Left cardiac atrium (tissue), 4 donors: Measurements from ENCODE around the gene PGBD2. TPM values are rescaled to one million over a fixed set of nuclear protein-coding genes. Genes with fewer than 3 reads are reported as not detected.
"Not testable (repeated sequence)": the region's sequence is repeated elsewhere in the genome, so short reads cannot be mapped to it uniquely, and the experiment has no call there.

Experiments
- ATAC-seq, 2 donors: fragments of 200-7000 bp; cut with Tn5 transposase; one replicate each; pipeline ENCODE4 v1.9.1; 2020; ENCODE audit warnings: mild to moderate bottlenecking in 2 of 2, moderate library complexity in 2 of 2
- DNase-seq: peaks from one replicate; pipeline ENCODE4 v3.0.0-alpha.2; 2020
- intact Hi-C, 2 donors: fragments of 100-400 bp; cut with DNase I; formaldehyde crosslinking; loops; one replicate each; pipeline versions ENCODE4 v1.14.1 to v1.15.1; 2022 to 2023
- long read RNA-seq: library from polyadenylated mRNA; unstranded; transcript quantifications from one replicate; pipeline ENCODE4 v2.0.0, GENCODE V29; 2021
- total RNA-seq, 2 donors: library from RNA; stranded (reverse); fragmentation: NEBNext Ultra II Directional; extraction: Animal tissue kit (Norgen Biotek cat#: 25700); gene quantifications; one replicate each; pipeline ENCODE4 v1.2.1, GENCODE V29; 2021
- donor health status: DM: no; HTN: yes; CAD: no.
- donor health status: DM: no; HTN: yes; CAD: no; lungs with severe emphysema.
- donor health status: DM: yes; HTN: yes; CAD: no.
- donor health status: Dilated cardiomyopathy.

PGBD2 gene
- 1 to 10 TPM; 3.5 TPM for total RNA-seq
- long read RNA-seq, partial matches to known transcripts, result 0 of 4 reads
- long read RNA-seq, other reads (novel, unspliced or antisense), result 3 of 4 reads

DNA sequence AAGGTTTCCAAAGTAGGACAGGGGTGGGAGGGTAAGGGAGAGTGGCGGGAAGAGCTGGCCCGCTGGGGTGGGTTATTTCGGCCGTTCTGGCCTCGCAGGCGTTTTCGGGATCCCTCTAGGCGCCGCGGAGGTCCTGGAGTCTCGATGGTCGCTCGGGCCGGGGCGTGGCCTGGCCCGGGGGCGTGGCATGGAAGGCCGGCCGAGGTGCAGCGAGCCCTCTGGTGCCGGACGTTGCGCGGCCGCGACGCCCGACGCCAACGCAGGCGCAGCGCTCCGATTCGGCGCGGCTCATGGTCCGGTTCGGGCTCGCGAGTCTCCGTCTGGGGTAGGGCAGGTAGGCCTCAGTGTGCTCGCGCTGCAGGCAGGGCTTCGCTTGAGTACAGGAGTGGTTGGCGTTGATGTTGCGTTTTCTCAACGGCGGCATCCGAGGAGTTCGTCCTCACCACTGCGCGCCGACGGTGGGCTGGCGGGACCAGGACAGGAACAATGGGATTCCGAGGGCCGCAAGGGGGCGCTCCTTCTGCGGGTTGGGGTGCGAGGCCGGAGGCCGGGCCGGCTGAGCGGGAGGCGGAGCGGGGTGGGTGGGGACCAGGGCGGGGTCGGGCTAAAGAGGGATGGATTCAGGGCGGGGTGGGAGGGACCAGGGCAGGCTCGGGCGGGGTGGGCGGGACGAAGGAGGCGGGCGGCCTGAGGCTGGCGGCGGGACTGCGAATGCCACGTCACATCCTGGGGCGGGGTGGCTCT is at the start of gene PGBD2:
Gene PGBD2, plus strand, starts transcription at position 227 of the 744 bp plus-strand sequence. CDS start 7,628 bp downstream, outside the sequence.
- intact Hi-C loops, result no loop called here
- DNase-seq, result peak; percentile 93
- peak; percentile 97 for ATAC-seq

DNA sequence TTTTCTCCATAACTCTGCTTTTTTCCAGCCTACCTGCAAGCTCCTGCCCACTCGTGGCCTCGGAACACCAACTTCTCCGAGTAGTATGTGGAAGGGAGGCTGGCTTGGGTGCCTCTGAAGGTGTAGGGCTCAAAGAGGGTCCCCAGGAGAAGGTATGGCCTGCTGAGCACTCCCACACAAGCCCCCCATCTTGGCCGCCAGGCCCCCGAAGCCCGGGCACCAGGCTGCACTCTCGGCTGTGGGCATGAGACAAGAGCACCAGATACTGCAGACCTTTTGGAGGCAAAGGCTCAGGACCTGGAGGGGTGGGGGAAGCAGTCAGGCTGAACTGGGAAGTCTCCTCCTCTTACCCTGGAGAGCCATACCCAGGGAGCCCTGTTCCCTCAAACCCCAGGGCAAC is 48.8 kb upstream of the PGBD2 start:
- intact Hi-C loops, result no loop called here
- no peak for DNase-seq

DNA sequence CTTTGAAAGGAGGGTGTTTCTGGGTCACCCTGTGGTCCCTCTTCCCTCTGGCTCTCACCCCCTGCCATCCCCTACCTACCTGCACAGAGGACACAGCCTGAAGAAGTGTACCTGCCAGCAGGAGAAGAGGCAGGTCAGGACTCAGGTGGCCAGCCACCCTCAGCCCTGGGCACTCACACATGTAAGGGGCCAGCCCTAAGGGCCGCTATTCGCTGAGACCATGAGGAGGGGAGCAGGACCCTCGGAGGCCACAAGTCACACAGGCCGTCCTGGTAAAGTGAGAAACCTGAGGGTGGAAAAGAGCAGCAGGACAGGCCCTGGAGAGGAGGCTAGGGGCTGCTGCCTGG is 48.3 kb upstream of the PGBD2 start:
- ATAC-seq, result no peak
- no peak for DNase-seq
- intact Hi-C loops, result loop anchor here in 1 of 2 donors (1.0 kb wide), 1 partner anchor 18 kb away; no protein-coding TSS in a partner anchor

More for the DNA sequence above, 48.8 kb upstream of the PGBD2 start:
- ATAC-seq, result no peak

DNA sequence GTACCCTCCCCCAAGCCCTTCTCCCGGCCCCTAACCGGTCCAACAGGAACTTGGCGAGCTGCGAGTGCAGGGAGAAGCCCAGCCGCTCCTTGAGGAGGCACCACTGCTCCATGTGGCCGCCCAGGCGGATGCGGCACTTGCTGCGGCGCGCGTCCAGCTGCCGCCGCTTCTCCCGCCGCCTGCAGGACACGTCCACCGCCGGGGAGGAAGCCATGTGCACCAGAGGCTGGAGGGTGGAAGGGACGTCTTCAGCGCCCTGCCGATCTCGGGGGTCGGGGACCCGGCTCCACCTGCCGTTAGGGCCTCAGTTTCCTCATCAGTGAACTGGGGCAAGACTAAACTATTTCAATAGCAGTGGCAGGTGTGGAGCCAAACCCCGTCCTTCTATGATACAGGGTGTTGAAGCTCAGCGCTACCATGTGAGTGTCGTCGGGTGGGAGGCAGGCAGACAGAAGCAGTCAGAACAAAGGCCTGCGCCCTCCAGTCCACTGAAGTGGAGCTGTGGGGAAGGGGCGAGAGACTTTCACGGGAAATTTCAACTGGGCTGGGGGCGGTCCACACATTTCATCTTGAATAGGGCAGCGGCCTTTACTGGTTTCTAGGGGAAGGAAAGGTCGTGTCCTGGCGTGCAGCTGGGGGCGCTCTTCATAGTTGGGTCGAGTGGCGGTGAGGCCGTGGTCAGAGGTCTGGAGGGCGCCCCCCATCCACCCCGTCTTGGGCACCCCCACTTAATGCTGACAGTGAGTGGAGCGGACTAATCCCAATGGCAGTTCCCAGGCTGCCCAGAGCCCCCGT is 47.7 kb upstream of the PGBD2 start:
- DNase-seq, result peak; percentile 78
- peak; percentile 60 to 69 for ATAC-seq
- intact Hi-C loops, result loop anchor here in 1 of 2 donors (1.0 kb wide), 1 partner anchor 19 kb away; no protein-coding TSS in a partner anchor

- intact Hi-C loops, result loop anchor here in 1 of 2 donors (1.0 kb wide), 1 partner anchor 20 kb away; no protein-coding TSS in a partner anchor
- peak; percentile 93 to 94 for ATAC-seq
These were observed 46.8 kb upstream of the PGBD2 start, which contains the start of gene ZNF692 for GRCh38 chr1:248858891-248859889. Gene ZNF692 (minus strand): TSS chr1:248859085. CDS start chr1:248858309, 776 bp downstream.

DNA sequence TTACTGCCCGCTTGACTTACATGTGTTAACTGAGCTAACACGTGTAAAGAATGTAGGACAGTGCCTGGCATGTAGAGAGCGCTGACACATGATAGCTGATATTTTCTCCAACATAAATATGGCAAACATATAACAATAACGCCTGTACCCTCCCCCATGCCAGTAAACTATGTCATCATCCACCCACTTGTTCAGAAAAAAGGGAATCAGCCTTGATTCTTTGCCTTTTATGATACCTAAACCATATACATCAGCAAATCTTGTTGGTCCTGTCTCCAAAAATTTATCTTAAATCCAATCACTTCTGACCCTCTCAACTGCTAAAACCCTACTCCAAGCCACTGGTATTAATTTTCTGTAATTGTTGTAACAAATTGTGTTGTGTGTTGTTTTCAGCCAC is 46.0 kb upstream of the PGBD2 start:
- DNase-seq, result no peak
- intact Hi-C loops, result no loop called here
- no peak for ATAC-seq

More at GRCh38 chr1:248858891-248859889, 46.8 kb upstream of the PGBD2 start, which contains the start of gene ZNF692:
- peak; percentile 99 for DNase-seq

DNA sequence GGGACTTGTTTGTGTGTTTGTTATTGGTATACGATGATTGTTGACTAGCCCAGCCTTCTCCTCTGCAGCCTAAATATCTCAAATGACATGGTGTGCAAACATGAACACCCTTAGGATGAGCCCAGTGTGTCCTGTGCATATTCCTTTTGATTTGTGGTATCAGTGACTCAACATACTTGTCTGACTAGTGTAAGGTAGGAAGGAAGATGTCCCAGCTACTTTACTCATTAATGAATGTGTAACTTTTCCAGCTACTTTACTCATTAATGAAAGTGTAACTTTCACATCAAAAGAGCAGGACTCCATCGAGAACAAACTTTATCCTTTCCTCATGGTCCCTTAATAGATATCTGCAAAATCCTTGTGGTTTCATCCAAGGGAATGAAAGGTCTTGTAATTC is 44.4 kb upstream of the PGBD2 start:
- DNase-seq, result no peak
- intact Hi-C loops, result no loop called here

GRCh38 chr1:248862695-248862997 is 43.4 kb upstream of the PGBD2 start:
- ATAC-seq (no peak), DNase-seq (no peak)
- intact Hi-C loops, result no loop called here

More for the DNA sequence above, 44.4 kb upstream of the PGBD2 start:
- no peak for ATAC-seq

DNA sequence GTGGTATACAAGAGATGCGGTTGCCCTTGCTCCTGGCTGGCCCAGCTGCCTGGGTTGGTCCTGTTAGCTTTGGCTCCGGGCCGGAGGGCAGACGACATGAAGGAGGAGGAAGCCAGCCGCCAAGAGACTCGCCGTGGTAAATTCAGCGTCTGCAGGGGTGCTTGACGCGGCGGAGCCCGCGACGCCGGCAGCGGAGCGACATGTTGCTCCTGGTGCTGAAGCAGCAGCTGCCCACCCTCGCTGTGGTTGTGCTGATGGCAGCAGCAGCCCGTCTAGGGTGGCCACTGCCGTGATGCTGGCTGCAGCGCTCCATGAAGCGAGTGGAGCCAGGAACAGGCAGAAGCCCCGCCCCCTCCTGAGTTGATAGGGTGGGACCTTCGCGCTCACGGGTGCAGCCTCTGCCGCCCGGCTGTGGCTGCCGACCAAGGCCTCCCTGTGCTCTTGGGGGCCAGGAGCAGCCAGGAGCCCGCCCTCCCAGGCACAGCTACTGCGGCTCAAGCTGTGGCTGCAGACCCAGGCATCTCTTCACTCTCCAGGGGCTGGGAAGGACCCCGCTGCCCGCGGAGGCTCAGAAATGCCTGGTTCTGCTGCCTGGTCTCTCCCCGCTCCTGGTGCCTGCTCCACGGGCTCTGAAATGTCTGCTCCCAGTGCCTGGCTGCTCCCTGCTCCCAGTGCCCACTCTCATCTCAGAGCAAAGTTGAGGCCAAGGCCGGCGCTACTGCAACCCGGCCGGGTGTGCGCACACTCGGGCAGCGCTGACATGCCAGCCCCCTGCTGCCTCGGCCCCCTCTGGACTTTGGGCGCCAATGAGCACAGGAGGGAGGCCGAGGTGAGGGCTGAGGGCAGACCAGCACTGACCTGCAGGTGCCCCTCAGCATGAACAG is 42.8 kb upstream of the PGBD2 start:
- DNase-seq, result peak; percentile 92
- ATAC-seq, result peak; percentile 77 to 80
- intact Hi-C loops, result no loop called here

GRCh38 chr1:248871837-248872401 is 34.1 kb upstream of the PGBD2 start:
- intact Hi-C loops, result no loop called here
- ATAC-seq, result no peak

GRCh38 chr1:248872752-248873408 is 33.2 kb upstream of the PGBD2 start:
- DNase-seq (peak; percentile 64), ATAC-seq (peak; percentile 48 to 80)
- intact Hi-C loops, result no loop called here

More at GRCh38 chr1:248871837-248872401, 34.1 kb upstream of the PGBD2 start:
- no peak for DNase-seq

DNA sequence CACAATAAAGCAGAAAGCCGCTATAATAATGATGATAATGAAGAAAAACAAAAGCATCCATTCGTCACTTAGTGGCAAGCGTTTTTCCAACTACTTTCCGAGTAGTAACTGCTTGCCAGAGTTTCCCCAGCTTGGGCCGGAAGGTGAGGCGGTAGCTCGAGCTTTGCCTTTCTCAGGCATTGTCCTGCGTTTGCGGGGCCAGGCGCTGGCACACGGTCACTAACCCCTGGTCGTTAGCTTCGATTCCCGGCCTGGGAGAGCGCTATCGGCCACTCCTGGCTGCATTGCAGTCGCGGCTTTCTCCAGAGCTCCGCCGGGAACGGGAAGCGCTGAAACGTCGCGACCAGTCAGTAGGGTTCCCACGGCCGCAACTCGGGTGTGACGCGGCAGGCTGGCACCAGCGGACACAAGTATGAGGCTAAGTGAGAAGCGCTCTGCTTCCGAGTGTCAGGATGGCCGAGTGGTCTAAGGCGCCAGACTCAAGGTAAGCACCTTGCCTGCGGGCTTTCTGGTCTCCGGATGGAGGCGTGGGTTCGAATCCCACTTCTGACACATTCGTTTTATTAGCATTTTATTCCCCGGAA is 32.5 kb upstream of the PGBD2 start:
- ATAC-seq, result peak; percentile 95 to 97
- intact Hi-C loops, result no loop called here
- peak; percentile 92 for DNase-seq

DNA sequence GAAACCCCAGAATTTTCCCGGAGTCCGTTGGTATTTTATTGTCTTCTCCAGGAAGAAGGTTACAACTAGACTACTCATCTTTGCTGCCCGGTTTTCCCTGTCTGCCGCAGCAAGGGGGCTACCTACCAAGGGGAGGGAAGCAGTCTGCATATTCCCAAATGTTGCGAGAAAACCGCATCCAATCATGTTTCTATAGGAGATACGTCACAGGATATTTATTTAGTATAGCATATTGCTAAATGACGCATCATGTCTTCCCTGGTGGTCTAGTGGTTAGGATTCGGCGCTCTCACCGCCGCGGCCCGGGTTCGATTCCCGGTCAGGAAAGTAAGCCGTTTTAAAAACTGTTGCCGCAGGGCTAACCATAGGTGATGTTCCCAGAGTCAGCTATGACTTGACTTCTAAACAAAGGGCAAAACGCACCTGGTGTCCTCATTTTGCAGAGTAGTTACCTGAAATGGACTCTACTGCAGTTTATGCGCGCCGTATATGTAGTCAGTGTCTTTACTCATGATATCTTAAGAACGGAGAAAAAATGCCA is 32.0 kb upstream of the PGBD2 start:
- peak; percentile 65 to 83 for ATAC-seq
- DNase-seq, result peak; percentile 67
- intact Hi-C loops, result no loop called here

DNA sequence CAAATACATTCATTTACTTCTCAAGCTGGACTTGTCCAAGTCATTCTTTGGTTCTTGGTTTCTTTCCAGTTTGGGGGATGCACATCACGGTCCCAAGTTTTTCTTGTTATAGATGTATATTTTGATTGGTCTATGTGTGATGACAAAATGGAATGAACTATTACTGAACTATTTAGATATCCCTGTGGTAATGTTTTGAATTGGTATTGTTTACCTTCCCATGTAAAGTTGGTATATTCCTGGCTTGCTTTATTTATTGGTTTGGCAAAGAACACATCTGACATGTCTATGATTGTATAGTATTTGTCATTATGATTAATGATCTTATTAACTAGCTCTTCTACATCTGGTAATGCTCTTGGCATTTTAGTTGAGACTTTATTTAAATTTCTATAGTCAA is 24.8 kb upstream of the PGBD2 start:
- ATAC-seq, result no peak
- intact Hi-C loops, result no loop called here
- DNase-seq, result no peak

DNA sequence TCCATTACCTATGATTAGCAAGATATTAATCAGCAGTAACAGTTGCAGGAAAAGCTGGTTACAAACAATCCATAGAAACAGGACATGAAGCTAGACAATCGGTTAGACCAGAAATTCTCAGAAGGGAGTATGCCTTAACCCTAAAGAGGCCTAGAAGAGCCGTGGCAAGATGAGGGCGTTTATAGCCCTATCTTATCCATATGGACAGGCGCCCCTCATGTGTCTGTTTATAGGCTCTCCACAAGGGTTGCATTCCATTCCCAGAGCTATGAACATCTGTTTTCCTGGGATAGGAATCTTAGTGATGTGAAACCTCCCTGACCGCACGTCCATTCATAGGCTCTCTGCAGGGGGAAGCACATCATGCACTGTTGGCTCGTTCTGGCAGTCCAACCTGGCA is 23.6 kb upstream of the PGBD2 start:
- ATAC-seq, DNase-seq, intact Hi-C loops: not testable (repeated sequence)

- intact Hi-C loops, result no loop called here
- ATAC-seq (no peak), DNase-seq (no peak)
These were observed 21.3 kb upstream of the PGBD2 start for GRCh38 chr1:248884632-248885295.
